H1 (cell line): ENCODE data around the gene ANKDD1A. TPM values are rescaled to one million over a fixed set of nuclear protein-coding genes. Genes with fewer than 3 reads are reported as not detected.

Experiments
- CTCF ChIA-PET: fragments of 300-600 bp; sonication (Branson Sonifier 250); formaldehyde crosslinking; loops from one replicate; lab custom pipeline; 2021; ENCODE audit not compliant: partially characterized antibody; lab: Charles Lee
- POLR2A ChIA-PET: fragments of 300-600 bp; sonication (Branson Sonifier 250); formaldehyde crosslinking; loops from one replicate; lab custom pipeline; 2021; ENCODE audit warnings: inconsistent platforms; ENCODE audit not compliant: partially characterized antibody; lab: Charles Lee
- DNase-seq, 2 experiments: peaks; one replicate each; pipeline versions ENCODE4 v3.0.0 to v3.0.0-alpha.2; 2010 to 2022; ENCODE audit warnings: low spot score in 2 of 2, low read depth in 1 of 2, mixed read lengths in 1 of 2
- FAIRE-seq: peaks from 2 replicates; lab custom pipeline; 2011; peaks lifted over from hg19 to GRCh38; lab: Jason Lieb, UNC
- H2AFZ ChIP-seq: 2 replicates; pipeline ENCODE4 v1.8.1; 2012; ENCODE audit warnings: low read length, inconsistent platforms
- H2AK5ac ChIP-seq: 2 replicates; pipeline ENCODE4 v1.6.1; 2013; ENCODE audit warnings: low read depth, low read length
- H2BK120ac ChIP-seq: replicated peaks from 2 replicates; pipeline ENCODE3; 2013; ENCODE audit warnings: low read depth, low read length, inconsistent platforms
- H2BK12ac ChIP-seq: 2 replicates; pipeline ENCODE4 v1.6.1; 2013; ENCODE audit warnings: low read depth, low read length
- H2BK15ac ChIP-seq: 2 replicates; pipeline ENCODE4 v1.6.1; 2013; ENCODE audit warnings: low read length
- H2BK20ac ChIP-seq: 2 replicates; pipeline ENCODE4 v1.6.1; 2013; ENCODE audit warnings: low read length
- H2BK5ac ChIP-seq: 2 replicates; pipeline ENCODE4 v1.6.1; 2013; ENCODE audit warnings: low read depth, low read length
- H3K14ac ChIP-seq: 2 replicates; pipeline ENCODE4 v1.6.1; 2013; ENCODE audit warnings: inconsistent platforms; ENCODE audit not compliant: insufficient read length
- H3K18ac ChIP-seq: 2 replicates; pipeline ENCODE4 v1.6.1; 2013; ENCODE audit warnings: low read length; ENCODE audit errors: extremely low read depth
- H3K23ac ChIP-seq: 2 replicates; pipeline ENCODE4 v1.6.1; 2013; ENCODE audit warnings: inconsistent platforms; ENCODE audit not compliant: insufficient read length
- H3K23me2 ChIP-seq: 2 replicates; pipeline ENCODE4 v1.6.1; 2013; ENCODE audit warnings: low read depth, low read length
- H3K27ac ChIP-seq: 2 replicates; pipeline ENCODE4 v1.6.1; 2011; ENCODE audit warnings: low read depth, low read length, inconsistent platforms
- H3K27me3 ChIP-seq, 4 experiments: replicated peaks in 1 of 4; 1 replicate in 1 of 4; 2 replicates in 3 of 4; pipeline versions ENCODE4 v1.6.1 to v1.8.1; 2011 to 2013; ENCODE audit warnings: low read length in 3 of 4, mild to moderate bottlenecking in 3 of 4, inconsistent platforms in 2 of 4, mixed read lengths in 2 of 4, moderate library complexity in 1 of 4; ENCODE audit not compliant: control insufficient read depth in 3 of 4, insufficient read depth in 3 of 4; ENCODE audit errors: extremely low read depth in 1 of 4
- H3K36me3 ChIP-seq, 4 experiments: 2 replicates each; pipeline versions ENCODE4 v1.6.1 to v1.8.1; 2011 to 2013; ENCODE audit warnings: mild to moderate bottlenecking in 4 of 4, low read length in 3 of 4, moderate library complexity in 2 of 4, control low read depth in 1 of 4, inconsistent platforms in 1 of 4; ENCODE audit not compliant: insufficient read depth in 4 of 4, control insufficient read depth in 2 of 4
- H3K4ac ChIP-seq: replicated peaks from 2 replicates; pipeline ENCODE3; 2013; ENCODE audit warnings: low read length, low read depth, mixed read lengths, inconsistent platforms; ENCODE audit not compliant: insufficient read length
- H3K4me1 ChIP-seq, 4 experiments: replicated peaks in 1 of 4; 1 replicate in 1 of 4; 2 replicates in 3 of 4; pipeline versions ENCODE4 v1.6.1 to v1.8.1; 2011 to 2013; ENCODE audit warnings: low read length in 3 of 4, inconsistent platforms in 2 of 4, mixed read lengths in 1 of 4; ENCODE audit not compliant: insufficient read depth in 4 of 4, control insufficient read depth in 3 of 4
- H3K4me2 ChIP-seq, 2 experiments: 2 replicates each; pipeline versions ENCODE4 v1.6.1 to v1.8.1; 2011 to 2013; ENCODE audit warnings: low read depth in 2 of 2, low read length in 2 of 2, control low read depth in 1 of 2, inconsistent platforms in 1 of 2, mild to moderate bottlenecking in 1 of 2; ENCODE audit not compliant: insufficient read depth in 1 of 2
- H3K4me3 ChIP-seq, 4 experiments: fragments of 200-600, 300-600 bp in 1 of 4; sonication (generic), shearing (Covaris generic), sonication (Bioruptor Twin) in 1 of 4; 2 replicates each; pipeline versions ENCODE4 v1.5.1 to v1.8.1; 2011 to 2016; ENCODE audit warnings: low read length in 4 of 4, low read depth in 3 of 4, control low read depth in 2 of 4, inconsistent platforms in 2 of 4, mild to moderate bottlenecking in 2 of 4, mixed read lengths in 1 of 4, moderate library complexity in 1 of 4; ENCODE audit not compliant: insufficient read depth in 2 of 4; ENCODE audit errors: extremely low read depth in 1 of 4
- H3K56ac ChIP-seq: replicated peaks from 2 replicates; pipeline ENCODE3; 2013; ENCODE audit warnings: low read depth, mild to moderate bottlenecking, mixed read lengths, low read length, inconsistent platforms; ENCODE audit not compliant: insufficient read length
- H3K79me1 ChIP-seq: 2 replicates; pipeline ENCODE4 v1.6.1; 2013; ENCODE audit warnings: low read depth, low read length, control low read depth
- H3K79me2 ChIP-seq, 2 experiments: 2 replicates each; pipeline versions ENCODE4 v1.6.1 to v1.8.1; 2012 to 2013; ENCODE audit warnings: low read length in 2 of 2, mild to moderate bottlenecking in 2 of 2, inconsistent platforms in 1 of 2; ENCODE audit not compliant: insufficient read depth in 2 of 2, control insufficient read depth in 1 of 2
- H3K9ac ChIP-seq, 4 experiments: replicated peaks in 1 of 4; 1 replicate in 1 of 4; 2 replicates in 3 of 4; pipeline versions ENCODE4 v1.6.1 to v1.8.1; 2011 to 2013; ENCODE audit warnings: low read depth in 3 of 4, low read length in 3 of 4, control low read depth in 2 of 4, mild to moderate bottlenecking in 2 of 4, moderate library complexity in 2 of 4, inconsistent platforms in 1 of 4; ENCODE audit errors: extremely low read depth in 1 of 4
- H3K9me3 ChIP-seq, 2 experiments: 2 replicates each; pipeline versions ENCODE4 v1.6.1 to v1.8.1; 2012 to 2013; ENCODE audit warnings: mild to moderate bottlenecking in 2 of 2, moderate library complexity in 2 of 2, control low read depth in 1 of 2, inconsistent platforms in 1 of 2, low read depth in 1 of 2, low read length in 1 of 2, mixed read lengths in 1 of 2; ENCODE audit not compliant: insufficient read depth in 2 of 2
- H4K20me1 ChIP-seq, 2 experiments: replicated peaks in 1 of 2; 2 replicates each; pipeline versions ENCODE3 to v1.8.1; 2011 to 2013; ENCODE audit warnings: inconsistent platforms in 2 of 2, low read length in 2 of 2, mild to moderate bottlenecking in 1 of 2; ENCODE audit not compliant: insufficient read depth in 2 of 2, control insufficient read depth in 1 of 2
- H4K5ac ChIP-seq: 2 replicates; pipeline ENCODE4 v1.6.1; 2013; ENCODE audit warnings: low read length, low read depth, mixed read lengths, inconsistent platforms; ENCODE audit not compliant: insufficient read length
- H4K8ac ChIP-seq: 2 replicates; pipeline ENCODE4 v1.8.0; 2013; ENCODE audit warnings: mild to moderate bottlenecking, moderate library complexity, low read length, inconsistent platforms; ENCODE audit not compliant: insufficient read depth; ENCODE audit errors: extremely low read depth
- H4K91ac ChIP-seq: replicated peaks from 2 replicates; pipeline ENCODE3; 2013; ENCODE audit warnings: low read length, mixed read lengths, inconsistent platforms; ENCODE audit not compliant: insufficient read length
- FOSL1 ChIP-seq: IDR thresholded peaks from 2 replicates; pipeline ENCODE4 v1.6.1; 2011; ENCODE audit warnings: mild to moderate bottlenecking, low read depth, low read length, moderate library complexity; ENCODE audit not compliant: insufficient read depth
- WGBS, 2 experiments: shearing (Covaris generic) in 1 of 2; methylation state at CpG; one replicate each; pipeline versions ENCODE4 v1.1.6 to v1.1.7; 2013 to 2015; ENCODE audit warnings: low lambda C conversion rate in 2 of 2, mixed read lengths in 2 of 2, inconsistent platforms in 1 of 2, low coverage in 1 of 2, missing lambda C conversion rate in 1 of 2; ENCODE audit not compliant: insufficient replicate concordance in 2 of 2, insufficient coverage in 1 of 2, insufficient read length in 1 of 2; ENCODE audit errors: extremely low coverage in 1 of 2, missing lambda C conversion rate in 1 of 2; 5-methylcytosine and 5-hydroxymethylcytosine counted together
- polyA plus RNA-seq, 7 experiments: library from polyadenylated mRNA; depleted of rRNA in 3 of 7; stranded (reverse) in 5 of 7; unstranded in 2 of 7; fragments of >200 nt in 5 of 7; fragments of 200-250 nt in 2 of 7; gene quantifications; 1 replicate in 5 of 7; 2 replicates in 1 of 7; 4 replicates in 1 of 7; pipeline versions ENCODE4 v1.2.1 to v1.2.3, GENCODE V29; 2011 to 2013; ENCODE audit warnings: missing spikeins in 2 of 7, mixed read lengths in 2 of 7
- total RNA-seq: library from RNA; stranded (reverse); fragmentation: NEBNext Ultra II Directional; extraction: Animal tissue kit (Norgen Biotek cat#: 25700); gene quantifications from 2 replicates; pipeline ENCODE4 v1.2.1, GENCODE V29; 2021

Gene ANKDD1A
- total and polyA plus RNA-seq, 2 of the 8 experiments (the other 6 are each of a cell fraction or from before 2014, with no cell fraction given), result 4.1 to 5.0 TPM

GRCh38 chr15:64883997-64884511, 27.6 kb upstream of the ANKDD1A start:
- H3K4me2 ChIP-seq, result no peak overlapping the region
- H3K4me1 ChIP-seq, result peaks cover 0 to 4% (median 0%) of the 10 kb centered on the region in 4 experiments; a peak in 2 of 7 replicates
- no peak for DNase-seq
- H3K18ac ChIP-seq, result no peak overlapping the region; the same call in 1 of the 2 replicates
- no peak overlapping the region for H3K9ac ChIP-seq
- H3K36me3 ChIP-seq, result no peaks in the 10 kb centered on the region
- ChIA-PET CTCF (interaction anchor here (1.1 to 5.3 kb wide), 4 partner anchors 15 to 52 kb away, joined by 3 to 22 read pairs (median 4); no protein-coding TSS in a partner anchor), POLR2A (interaction anchor here (0.8 to 3.4 kb wide), 7 partner anchors 10 to 77 kb away, joined by 3 to 18 read pairs (median 3); partner anchors contain the start of gene PIF1)
- no peak overlapping the region for H2BK20ac ChIP-seq
- no peak overlapping the region for H3K4me3 ChIP-seq
- H2AFZ ChIP-seq, result no peak overlapping the region
- no peak overlapping the region for H4K5ac ChIP-seq
- H3K56ac ChIP-seq, result no peak overlapping the region
- H3K79me2 ChIP-seq, result no peaks in the 10 kb centered on the region
- H3K23ac ChIP-seq, result no peak overlapping the region
- H2BK15ac ChIP-seq, result no peak overlapping the region
- H2AK5ac ChIP-seq, result no peak overlapping the region
- peak overlapping the region; percentile 26 for H4K91ac ChIP-seq
- 79% methylated on average over 10 of the region's 10 CpGs; no CpG with 5 or more reads in 1 of the 2 experiments for WGBS, 2 experiments
- H3K23me2 ChIP-seq, result no peaks in the 10 kb centered on the region
- H3K9me3 ChIP-seq, result no peaks in the 10 kb centered on the region
- H2BK5ac ChIP-seq, result no peak overlapping the region
- FAIRE-seq, result no peak
- no peaks in the 10 kb centered on the region for H3K79me1 ChIP-seq
- no peaks in the 10 kb centered on the region for H3K27me3 ChIP-seq
- H4K8ac ChIP-seq, result no peak overlapping the region
- no peak overlapping the region for H3K14ac ChIP-seq
- no peaks in the 10 kb centered on the region for H4K20me1 ChIP-seq
- no peak overlapping the region for H3K4ac ChIP-seq
- no peak overlapping the region for H3K27ac ChIP-seq
- H2BK12ac ChIP-seq, result no peak overlapping the region
- H2BK120ac ChIP-seq, result no peak overlapping the region
- TF ChIP-seq FOSL1, result no peak
